ENCODE measurements around the gene IRAK4.

- no peak for TF ChIP-seq CTCF (optimal IDR thresholded peaks at IDR 0.05 in 1 of 3, IDR thresholded peaks at IDR 0.05 in 1 of 3, conservative IDR thresholded peaks at IDR 0.05 in 1 of 3; ENCODE audit: extremely low read depth in 1 of 3, insufficient read depth in 2 of 3, low read length in 3 of 3)
- TF ChIP-seq EZH2 (IDR thresholded peaks at IDR 0.05; ENCODE audit: low read length), result no peak
Observed at GRCh38 chr12:43760396-43760795, 1.6 kb downstream of the IRAK4 start.
